Measurements from ENCODE around the gene SHMT2.

DNA sequence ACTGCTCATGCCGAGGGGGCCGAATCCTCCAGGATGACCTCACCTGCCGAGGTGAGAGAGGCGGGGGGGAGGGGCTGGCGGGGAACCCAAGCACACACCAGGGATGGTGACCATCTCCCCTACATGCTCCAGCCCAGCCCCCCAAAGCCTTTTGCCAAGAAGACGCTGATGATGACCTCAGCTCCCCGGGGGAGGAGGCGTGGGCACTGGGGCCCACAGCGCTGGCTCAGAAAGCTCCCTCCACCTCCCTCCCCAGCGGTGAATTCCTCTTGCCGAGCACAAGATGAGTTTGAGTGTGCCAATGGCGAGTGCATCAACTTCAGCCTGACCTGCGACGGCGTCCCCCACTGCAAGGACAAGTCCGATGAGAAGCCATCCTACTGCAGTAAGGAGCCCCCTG is 36.6 kb upstream of the SHMT2 start:
- TF ChIP-seq, protein P1, sequence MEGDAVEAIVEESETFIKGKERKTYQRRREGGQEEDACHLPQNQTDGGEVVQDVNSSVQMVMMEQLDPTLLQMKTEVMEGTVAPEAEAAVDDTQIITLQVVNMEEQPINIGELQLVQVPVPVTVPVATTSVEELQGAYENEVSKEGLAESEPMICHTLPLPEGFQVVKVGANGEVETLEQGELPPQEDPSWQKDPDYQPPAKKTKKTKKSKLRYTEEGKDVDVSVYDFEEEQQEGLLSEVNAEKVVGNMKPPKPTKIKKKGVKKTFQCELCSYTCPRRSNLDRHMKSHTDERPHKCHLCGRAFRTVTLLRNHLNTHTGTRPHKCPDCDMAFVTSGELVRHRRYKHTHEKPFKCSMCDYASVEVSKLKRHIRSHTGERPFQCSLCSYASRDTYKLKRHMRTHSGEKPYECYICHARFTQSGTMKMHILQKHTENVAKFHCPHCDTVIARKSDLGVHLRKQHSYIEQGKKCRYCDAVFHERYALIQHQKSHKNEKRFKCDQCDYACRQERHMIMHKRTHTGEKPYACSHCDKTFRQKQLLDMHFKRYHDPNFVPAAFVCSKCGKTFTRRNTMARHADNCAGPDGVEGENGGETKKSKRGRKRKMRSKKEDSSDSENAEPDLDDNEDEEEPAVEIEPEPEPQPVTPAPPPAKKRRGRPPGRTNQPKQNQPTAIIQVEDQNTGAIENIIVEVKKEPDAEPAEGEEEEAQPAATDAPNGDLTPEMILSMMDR (IDR thresholded peaks at IDR 0.05) = no peak
- TF ChIP-seq POLR2A (IDR thresholded peaks at IDR 0.05) (no peak), EP300 (IDR thresholded peaks at IDR 0.05) (no peak), POLR2AphosphoS5 (IDR thresholded peaks at IDR 0.05) (no peak)

Data from upper lobe of left lung (tissue), 4 donors.